Activated CD4-positive, alpha-beta T cell treated with anti-CD3 and anti-CD28 coated beads, Interleukin-2, amount 10 ng/mL, durations not matched to agents 24 days and 14 days (primary cell): Measurements from ENCODE around the gene FAM50B. TPM values are rescaled to one million over a fixed set of nuclear protein-coding genes. Genes with fewer than 3 reads are reported as not detected.

Source experiments
- DNase-seq: peaks from one replicate; pipeline ENCODE4 v3.0.0; 2022
- H3K27ac Mint-ChIP-seq: one replicate; pipeline ENCODE4 v1.8.0; 2022; ENCODE audit warnings: mild to moderate bottlenecking, mixed read lengths
- H3K27me3 Mint-ChIP-seq: one replicate; pipeline ENCODE4 v1.8.0; 2022; ENCODE audit warnings: mixed read lengths
- H3K36me3 Mint-ChIP-seq: one replicate; pipeline ENCODE4 v1.8.0; 2022; ENCODE audit warnings: low read depth, mild to moderate bottlenecking, mixed read lengths
- H3K4me1 Mint-ChIP-seq: one replicate; pipeline ENCODE4 v1.8.0; 2021; ENCODE audit warnings: mixed read lengths
- H3K4me3 Mint-ChIP-seq: one replicate; pipeline ENCODE4 v1.8.0; 2022; ENCODE audit warnings: mild to moderate bottlenecking, moderate library complexity, mixed read lengths
- H3K9me3 Mint-ChIP-seq: one replicate; pipeline ENCODE4 v1.8.0; 2021; ENCODE audit warnings: mixed read lengths
- intact Hi-C: fragments of 100-400 bp; cut with micrococcal nuclease; formaldehyde crosslinking; loops from one replicate; pipeline ENCODE4 v1.15.1; 2023
- total RNA-seq: library from RNA; stranded (reverse); gene quantifications from 2 replicates; pipeline ENCODE4 v1.2.3, GENCODE V29; 2022

FAM50B gene
- total RNA-seq, 1 donor from 2014 or later: 9.8 TPM

DNA sequence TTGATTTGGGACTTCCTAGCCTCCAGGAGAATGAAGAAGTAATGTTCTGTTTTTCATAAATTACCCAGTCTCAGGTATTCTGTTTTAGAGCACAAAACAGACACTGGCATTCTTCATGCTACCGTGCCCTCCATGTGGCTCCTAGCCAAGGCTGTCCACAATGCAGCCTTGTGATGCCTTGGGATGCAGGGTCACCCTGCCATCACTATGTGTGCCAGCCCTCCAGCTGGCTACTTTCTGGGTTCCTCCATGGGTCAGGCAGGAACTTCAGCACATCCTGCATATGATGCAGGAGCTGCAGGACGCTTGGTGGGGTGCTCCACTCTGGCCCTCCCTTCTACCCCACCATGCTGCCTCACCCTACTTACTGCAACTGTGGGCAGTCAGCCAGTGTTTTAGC, 38.0 kb upstream of the FAM50B start:
- intact Hi-C loops: no loop called here
- no peaks in the 10 kb centered on the region for H3K36me3 Mint-ChIP-seq
- no peak overlapping the region for H3K27ac Mint-ChIP-seq
- no peak overlapping the region for H3K4me3 Mint-ChIP-seq
- no peaks in the 10 kb centered on the region for H3K9me3 Mint-ChIP-seq
- peaks cover 7% of the 10 kb centered on the region for H3K27me3 Mint-ChIP-seq
- H3K4me1 Mint-ChIP-seq: no peaks in the 10 kb centered on the region
- no peak for DNase-seq

DNA sequence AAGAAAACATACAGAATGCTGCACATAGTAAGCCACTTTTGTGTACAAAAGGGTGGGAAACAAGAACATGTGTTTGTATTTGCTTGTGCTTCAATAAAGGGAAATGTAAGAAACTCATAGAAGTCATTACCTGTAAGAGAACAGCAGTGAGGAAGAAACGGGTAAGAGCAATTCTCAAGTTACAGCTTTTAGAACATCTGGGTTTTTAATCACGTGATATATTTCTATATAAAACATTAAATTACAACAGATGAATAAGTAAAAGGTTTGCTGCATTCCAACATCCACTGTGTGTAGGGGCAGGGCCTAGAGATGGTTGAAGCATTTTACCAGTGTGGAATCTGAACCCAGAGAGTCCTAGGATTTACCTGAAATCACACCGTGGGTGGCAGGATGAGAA, 36.6 kb upstream of the FAM50B start:
- Mint-ChIP-seq H3K4me1 (no peaks in the 10 kb centered on the region), H3K27me3 (peaks cover 7% of the 10 kb centered on the region), H3K4me3 (no peak overlapping the region), H3K9me3 (no peaks in the 10 kb centered on the region), H3K36me3 (no peaks in the 10 kb centered on the region), H3K27ac (no peak overlapping the region)
- no peak for DNase-seq
- intact Hi-C loops: no loop called here

DNA sequence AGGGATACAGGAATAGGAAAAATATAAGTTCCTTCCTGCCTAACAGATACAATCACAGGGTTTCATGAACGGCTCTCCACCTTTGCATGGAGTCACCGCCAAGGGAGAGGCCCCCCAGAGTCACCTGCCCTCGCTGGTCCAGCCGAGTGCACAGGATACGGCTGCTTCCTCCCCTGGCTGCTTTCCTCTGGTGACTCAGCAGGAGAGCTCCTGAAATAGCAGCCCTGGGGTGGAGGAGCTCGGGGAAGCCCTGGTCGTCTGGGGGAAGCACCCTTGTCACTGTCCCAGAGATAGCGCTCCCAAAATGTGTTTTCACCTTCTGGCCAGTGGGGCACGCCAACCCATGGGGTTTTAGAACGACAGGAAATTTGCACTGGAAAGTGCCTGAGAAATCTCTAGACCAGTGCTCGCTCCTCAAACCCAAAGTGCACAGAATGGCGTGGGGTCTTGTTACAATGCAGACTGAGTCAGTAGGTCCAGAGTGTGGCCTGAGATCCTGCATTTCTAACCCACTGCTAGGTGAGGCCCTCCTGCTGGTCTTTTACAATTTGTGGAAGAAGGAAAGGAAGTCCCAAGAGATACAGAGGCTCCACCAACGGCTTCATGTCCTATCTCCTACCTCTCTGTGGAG, 35.9 kb upstream of the FAM50B start:
- intact Hi-C loops: no loop called here
- no peaks in the 10 kb centered on the region for H3K9me3 Mint-ChIP-seq
- peaks cover 7% of the 10 kb centered on the region for H3K27me3 Mint-ChIP-seq
- H3K27ac Mint-ChIP-seq: no peak overlapping the region
- no peak overlapping the region for H3K4me3 Mint-ChIP-seq
- H3K36me3 Mint-ChIP-seq: no peaks in the 10 kb centered on the region
- H3K4me1 Mint-ChIP-seq: no peaks in the 10 kb centered on the region
- DNase-seq: no peak

DNA sequence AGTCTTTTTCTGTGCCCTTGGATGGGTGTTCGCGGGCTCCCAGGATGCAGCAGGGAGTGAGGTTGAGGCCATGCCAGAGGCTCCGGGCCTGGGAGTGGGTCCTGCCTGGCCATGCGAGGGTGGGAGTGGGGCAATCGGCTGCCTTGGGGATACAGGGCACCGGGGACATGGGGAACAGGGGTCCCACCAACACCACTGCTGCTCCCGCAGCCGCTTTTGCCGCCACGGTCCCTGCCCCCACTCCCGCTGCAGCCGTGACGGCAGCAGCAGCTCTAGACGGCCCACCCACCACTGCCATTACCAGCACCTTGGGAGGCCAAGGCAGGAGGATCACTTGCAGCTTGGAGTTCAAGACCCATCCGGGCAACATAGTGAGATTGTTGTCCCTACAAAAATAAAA, 35.3 kb upstream of the FAM50B start:
- Mint-ChIP-seq H3K36me3 (no peaks in the 10 kb centered on the region), H3K27ac (no peak overlapping the region), H3K27me3 (peaks cover 7% of the 10 kb centered on the region), H3K4me3 (no peak overlapping the region), H3K9me3 (no peaks in the 10 kb centered on the region), H3K4me1 (no peaks in the 10 kb centered on the region)
- DNase-seq: no peak
- intact Hi-C loops: no loop called here

DNA sequence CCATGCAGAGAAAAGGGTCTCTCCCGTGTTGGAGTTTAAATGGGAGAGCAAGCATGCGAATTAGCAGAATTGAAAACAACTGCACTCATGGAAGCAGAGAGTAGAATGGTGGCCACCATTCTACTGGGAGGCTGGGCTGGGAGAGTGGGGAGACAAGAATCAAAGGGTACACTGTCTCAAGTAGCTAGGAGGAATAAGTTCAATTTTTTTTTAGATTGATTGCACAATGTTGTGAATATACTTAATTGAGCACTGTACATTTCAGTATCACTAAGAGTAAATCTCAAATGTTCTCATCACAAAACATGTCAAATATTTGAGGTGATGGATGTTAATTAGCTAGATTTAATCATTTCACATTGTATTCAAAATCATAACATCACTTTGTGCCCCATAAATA, 34.6 kb upstream of the FAM50B start:
- Mint-ChIP-seq H3K4me3 (no peak overlapping the region), H3K27ac (no peak overlapping the region), H3K27me3 (peaks cover 7% of the 10 kb centered on the region), H3K4me1 (no peaks in the 10 kb centered on the region), H3K36me3 (no peaks in the 10 kb centered on the region), H3K9me3 (no peaks in the 10 kb centered on the region)
- no peak for DNase-seq
- intact Hi-C loops: no loop called here

DNA sequence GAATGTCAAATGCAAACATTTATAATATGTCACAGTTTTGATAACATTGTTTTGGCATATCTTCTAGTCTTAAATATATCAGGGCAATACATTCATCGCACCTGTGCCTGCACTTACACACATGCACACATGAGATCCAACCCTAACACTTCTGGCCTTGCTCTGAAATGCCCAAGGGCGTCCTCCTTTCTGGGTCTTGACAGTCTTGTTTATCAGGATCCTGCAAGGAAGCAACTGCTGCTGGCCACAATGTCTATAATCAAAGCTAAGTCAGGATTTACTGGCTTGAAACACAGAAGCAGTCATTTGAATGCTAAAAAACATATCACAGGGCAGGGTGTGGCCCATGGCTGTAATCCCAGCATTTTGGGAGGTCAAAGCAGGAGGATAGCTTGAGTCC, 32.9 kb upstream of the FAM50B start:
- Mint-ChIP-seq H3K4me1 (no peaks in the 10 kb centered on the region), H3K4me3 (no peak overlapping the region), H3K27me3 (peaks cover 7% of the 10 kb centered on the region), H3K27ac (no peak overlapping the region), H3K9me3 (no peaks in the 10 kb centered on the region), H3K36me3 (no peaks in the 10 kb centered on the region)
- no peak for DNase-seq
- intact Hi-C loops: no loop called here

DNA sequence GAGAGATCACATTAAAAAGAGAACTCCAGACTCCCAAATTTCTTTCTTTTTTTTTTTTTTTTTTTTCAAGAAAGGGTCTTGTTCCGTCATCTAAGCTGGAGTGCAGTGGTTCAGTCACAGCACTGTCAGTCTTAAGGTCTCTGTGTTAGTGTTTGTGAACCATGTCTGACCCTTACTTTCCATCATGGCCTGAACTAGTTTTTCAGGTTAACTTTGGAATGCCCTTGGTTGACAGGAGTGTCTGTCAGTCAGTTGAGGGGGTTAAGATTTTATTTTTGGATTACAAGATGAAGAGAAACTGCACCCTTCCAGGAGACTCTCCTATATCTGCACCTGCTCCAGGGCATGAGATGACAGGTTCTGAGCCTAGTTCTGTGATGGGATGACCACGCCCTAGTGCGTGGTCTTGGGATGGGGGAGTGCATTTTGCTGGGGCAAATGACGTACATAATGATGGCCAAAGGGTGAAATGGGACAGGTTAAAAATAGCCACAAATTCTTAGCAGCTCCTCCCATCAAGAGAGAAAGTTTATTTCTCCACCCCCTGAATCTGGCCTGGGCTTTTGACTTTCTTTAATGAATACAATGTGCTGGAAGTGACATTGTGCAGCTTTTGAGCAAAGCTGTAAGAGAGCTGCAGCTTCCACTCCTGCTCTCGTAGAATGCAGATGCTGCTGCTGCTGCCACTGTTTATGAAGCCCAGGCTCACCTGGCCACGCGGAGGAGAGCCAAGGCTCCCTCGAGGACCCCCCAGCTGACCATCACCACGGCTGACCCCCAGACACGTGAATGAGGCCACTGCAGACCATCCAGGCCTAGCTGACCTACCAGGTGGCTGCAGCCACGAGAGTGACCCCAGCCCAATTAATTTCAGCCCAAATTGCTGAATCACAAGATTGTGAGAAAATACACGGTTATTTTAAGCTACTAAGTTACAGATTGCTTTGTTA, 29.7 kb upstream of the FAM50B start:
- Mint-ChIP-seq H3K27me3 (peaks cover 2% of the 10 kb centered on the region), H3K9me3 (no peaks in the 10 kb centered on the region), H3K36me3 (no peaks in the 10 kb centered on the region), H3K4me1 (no peaks in the 10 kb centered on the region), H3K4me3 (no peak overlapping the region), H3K27ac (no peak overlapping the region)
- DNase-seq: no peak
- intact Hi-C loops: no loop called here

DNA sequence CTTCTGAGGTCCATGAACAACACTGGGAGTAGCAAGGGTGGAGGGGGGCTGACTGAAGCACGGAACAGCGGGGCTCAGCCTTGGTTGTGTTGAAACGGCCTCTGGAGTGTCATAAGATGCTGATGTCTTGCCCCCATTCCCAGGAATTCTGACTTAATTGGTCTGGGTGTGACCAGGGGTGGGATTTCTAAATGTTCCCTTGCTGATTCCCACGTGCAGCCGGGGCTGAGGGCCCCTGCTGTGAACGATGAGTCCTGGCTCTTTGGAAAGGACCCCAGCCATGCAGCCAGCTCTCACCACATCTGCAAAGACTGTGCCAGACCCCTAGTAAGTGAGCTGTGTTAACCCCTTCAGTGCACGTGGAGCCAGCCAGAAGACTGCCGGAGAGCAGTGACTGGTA, 28.6 kb upstream of the FAM50B start:
- Mint-ChIP-seq H3K4me1 (no peaks in the 10 kb centered on the region), H3K27ac (no peak overlapping the region), H3K9me3 (no peaks in the 10 kb centered on the region), H3K36me3 (no peaks in the 10 kb centered on the region), H3K4me3 (no peak overlapping the region), H3K27me3 (no peaks in the 10 kb centered on the region)
- no peak for DNase-seq
- intact Hi-C loops: no loop called here

DNA sequence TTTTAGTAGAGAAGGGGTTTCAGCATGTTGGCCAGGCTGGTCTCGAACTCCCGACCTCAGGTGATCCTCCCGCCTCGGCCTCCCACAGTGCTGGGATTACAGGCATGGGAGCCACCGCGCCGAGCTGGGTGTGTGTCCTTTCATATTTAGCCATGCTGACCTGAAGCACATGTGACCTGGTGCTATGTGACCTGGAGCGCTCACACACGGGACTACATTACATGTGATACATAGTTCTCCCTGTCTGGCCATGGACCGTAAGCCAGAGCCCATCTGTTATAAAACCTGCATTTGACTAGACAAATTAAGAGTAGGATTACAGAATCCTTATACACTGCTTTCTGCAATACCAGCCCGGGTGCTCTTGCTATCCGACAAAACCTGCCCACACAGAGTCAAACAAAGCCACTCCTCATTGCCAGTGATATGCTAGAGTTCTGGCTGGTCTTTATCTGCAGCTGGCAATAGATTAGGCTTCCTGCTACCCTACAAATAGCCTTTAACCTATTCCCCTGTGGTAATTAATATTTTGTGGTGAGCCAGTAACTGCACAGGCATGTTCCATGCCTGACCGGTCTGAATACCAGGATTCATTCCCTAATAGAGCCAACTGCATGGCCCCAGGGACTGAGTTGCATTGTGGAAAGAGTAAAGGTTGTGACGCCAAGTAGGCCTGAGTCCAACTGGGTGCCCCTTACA, 26.3 kb upstream of the FAM50B start:
- H3K4me1 Mint-ChIP-seq: no peaks in the 10 kb centered on the region
- H3K4me3 Mint-ChIP-seq: no peak overlapping the region

DNA sequence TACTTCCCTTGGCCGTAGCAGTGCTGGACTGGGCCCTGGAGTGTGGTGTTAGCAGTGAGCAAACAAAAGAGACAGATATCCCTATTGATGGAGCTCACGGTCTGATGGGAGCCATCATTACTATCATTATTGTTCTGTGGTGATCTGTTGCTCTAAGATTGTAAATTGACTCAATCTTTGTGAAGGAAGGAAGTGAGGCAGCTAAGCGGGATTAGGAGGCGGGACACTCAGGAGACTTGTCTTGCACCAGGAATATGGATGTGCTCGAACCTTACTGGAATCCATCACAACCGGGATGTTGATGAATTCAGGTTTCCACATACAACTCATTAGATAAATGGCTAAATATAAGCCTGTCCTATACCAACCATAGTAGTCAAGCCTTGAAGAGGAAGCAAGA, 25.5 kb upstream of the FAM50B start:
- intact Hi-C loops: no loop called here
- no peak overlapping the region for H3K4me3 Mint-ChIP-seq

More for the DNA sequence above, 26.3 kb upstream of the FAM50B start:
- intact Hi-C loops: no loop called here
- H3K9me3 Mint-ChIP-seq: no peaks in the 10 kb centered on the region
- no peak for DNase-seq
- H3K27me3 Mint-ChIP-seq: no peaks in the 10 kb centered on the region
- no peak overlapping the region for H3K27ac Mint-ChIP-seq
- no peaks in the 10 kb centered on the region for H3K36me3 Mint-ChIP-seq

DNA sequence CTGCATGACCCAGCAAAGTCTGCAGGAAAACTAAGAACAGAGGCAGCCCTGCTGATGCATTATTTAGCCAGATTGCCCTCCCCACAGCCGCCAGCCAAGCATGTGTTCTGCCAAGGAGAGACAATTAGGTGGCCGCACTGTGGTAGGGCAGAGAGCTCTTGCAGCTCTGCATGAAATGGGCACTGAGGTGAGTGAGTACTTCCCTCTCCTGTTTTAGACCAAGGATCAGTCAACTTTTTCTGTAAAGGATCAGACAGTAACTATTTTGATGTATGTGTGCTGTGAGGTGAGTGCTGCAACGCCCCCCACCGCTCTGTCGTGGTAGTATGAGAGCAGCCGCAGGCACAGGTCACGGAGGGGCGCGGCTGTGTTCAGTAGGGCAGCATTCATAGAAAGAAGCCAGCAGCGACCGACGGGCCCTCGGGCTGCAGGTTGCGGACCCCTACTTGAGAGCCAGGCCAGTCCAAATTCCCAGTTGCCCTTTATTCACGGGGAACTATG, 23.8 kb upstream of the FAM50B start:
- H3K27ac Mint-ChIP-seq: no peak overlapping the region
- intact Hi-C loops: no loop called here
- H3K4me1 Mint-ChIP-seq: no peaks in the 10 kb centered on the region
- no peaks in the 10 kb centered on the region for H3K9me3 Mint-ChIP-seq
- H3K27me3 Mint-ChIP-seq: peaks cover 3% of the 10 kb centered on the region
- H3K36me3 Mint-ChIP-seq: no peaks in the 10 kb centered on the region
- no peak for DNase-seq
- H3K4me3 Mint-ChIP-seq: no peak overlapping the region

More for the DNA sequence above, 25.5 kb upstream of the FAM50B start:
- no peaks in the 10 kb centered on the region for H3K4me1 Mint-ChIP-seq
- no peaks in the 10 kb centered on the region for H3K36me3 Mint-ChIP-seq
- H3K9me3 Mint-ChIP-seq: no peaks in the 10 kb centered on the region
- H3K27me3 Mint-ChIP-seq: no peaks in the 10 kb centered on the region
- H3K27ac Mint-ChIP-seq: no peak overlapping the region
- DNase-seq: no peak

DNA sequence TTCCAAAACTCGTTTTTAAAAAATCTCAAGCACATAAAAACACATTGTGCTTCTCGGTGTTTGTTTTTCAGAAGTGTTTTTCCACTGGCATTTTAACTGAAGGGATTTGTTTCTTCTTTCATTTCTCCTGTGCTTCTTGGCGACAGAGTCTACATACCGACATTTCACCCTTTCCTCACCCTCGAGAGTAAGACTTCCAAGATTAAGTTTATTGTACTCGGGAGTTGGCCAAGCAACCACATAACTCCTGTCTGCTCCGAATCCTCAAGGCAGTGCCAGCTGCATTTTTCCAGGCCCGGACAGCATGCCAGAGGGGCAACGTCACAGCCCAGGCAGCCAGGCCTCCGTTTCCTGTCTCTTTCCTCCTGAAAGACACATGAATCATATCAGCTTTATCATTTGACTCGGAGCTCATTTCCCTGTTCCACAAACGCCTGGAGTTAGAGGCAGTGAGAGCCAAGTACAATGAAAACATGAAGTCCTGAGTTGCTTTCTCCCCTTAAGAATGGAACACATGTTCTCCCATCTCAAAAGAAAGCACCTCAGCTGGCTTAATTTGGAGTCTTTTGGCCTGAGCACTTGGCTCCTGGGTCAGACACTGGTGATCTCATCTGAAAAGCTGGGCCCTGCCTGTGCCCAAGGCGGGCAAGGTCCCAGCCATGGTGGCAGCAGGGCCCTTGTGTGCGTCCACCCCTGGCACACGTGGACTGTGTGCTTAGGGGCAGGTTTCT, 23.2 kb upstream of the FAM50B start:
- DNase-seq: no peak
- H3K27ac Mint-ChIP-seq: no peak overlapping the region
- peaks cover 4% of the 10 kb centered on the region for H3K27me3 Mint-ChIP-seq
- H3K4me3 Mint-ChIP-seq: no peak overlapping the region
- H3K36me3 Mint-ChIP-seq: no peaks in the 10 kb centered on the region
- H3K9me3 Mint-ChIP-seq: no peaks in the 10 kb centered on the region
- intact Hi-C loops: no loop called here
- H3K4me1 Mint-ChIP-seq: no peaks in the 10 kb centered on the region

DNA sequence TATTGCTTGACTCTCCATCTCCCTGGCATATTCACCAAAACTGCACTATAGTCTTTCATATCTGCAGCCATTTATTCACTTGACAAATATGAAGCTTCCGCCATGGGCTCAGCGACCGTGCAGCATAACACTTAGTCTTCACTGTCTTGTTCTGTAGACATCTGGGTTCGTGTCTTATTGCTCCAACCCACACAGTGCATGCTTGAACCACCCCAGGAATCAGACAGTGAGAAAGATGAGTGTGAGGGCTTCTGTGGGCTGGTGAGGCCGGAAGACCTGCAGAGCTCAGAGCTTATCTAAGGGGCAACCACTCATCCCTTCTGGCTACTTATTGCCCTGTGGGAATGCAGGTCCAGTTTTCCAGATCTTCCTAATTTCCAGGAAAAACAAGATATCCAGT, 19.9 kb upstream of the FAM50B start:
- no peak for DNase-seq
- peaks cover 7% of the 10 kb centered on the region for H3K27me3 Mint-ChIP-seq
- no peak overlapping the region for H3K4me3 Mint-ChIP-seq
- H3K27ac Mint-ChIP-seq: no peak overlapping the region
- H3K9me3 Mint-ChIP-seq: no peaks in the 10 kb centered on the region
- no peaks in the 10 kb centered on the region for H3K4me1 Mint-ChIP-seq
- H3K36me3 Mint-ChIP-seq: no peaks in the 10 kb centered on the region
- intact Hi-C loops: no loop called here
